Fibroblast of lung (primary cell): ENCODE data around the gene OTOGL.

Experiments
- CTCF ChIP-seq, 2 donors: IDR thresholded peaks in 1 of 2; conservative IDR thresholded peaks in 1 of 2; 1 replicate in 1 of 2; 2 replicates in 1 of 2; pipeline ENCODE4 v1.5.1; 2011 to 2012; ENCODE audit warnings: low read length in 2 of 2, control low read depth in 1 of 2, inconsistent platforms in 1 of 2, low read depth in 1 of 2, mild to moderate bottlenecking in 1 of 2
- EZH2 ChIP-seq: IDR thresholded peaks from 2 replicates; pipeline ENCODE4 v1.5.1; 2012; ENCODE audit warnings: low read length, control low read depth, mild to moderate bottlenecking; ENCODE audit errors: missing control alignments

GRCh38 chr12:80154261-80154660 lies 54.9 kb downstream of the OTOGL start:
- TF ChIP-seq EZH2, result no peak
- TF ChIP-seq CTCF (conservative IDR thresholded peaks at IDR 0.05 in 1 of 2, IDR thresholded peaks at IDR 0.05 in 1 of 2; ENCODE audit: low read depth in 1 of 2, low read length in 2 of 2), result no peak
